Astrocyte (in vitro differentiated cells and primary cell): ENCODE results near the gene VPS11. TPM values are rescaled to one million over a fixed set of nuclear protein-coding genes. Genes with fewer than 3 reads are reported as not detected.
A peak's percentile ranks its signal among the peaks of the same experiment; 100 is the strongest.

Source experiments
- DNase-seq: peaks from one replicate; pipeline ENCODE4 v3.0.0-alpha.2; 2010; ENCODE audit warnings: low read depth
- FAIRE-seq: peaks from 2 replicates; lab custom pipeline; 2011; peaks lifted over from hg19 to GRCh38; lab: Jason Lieb, UNC
- H2AFZ ChIP-seq: 2 replicates; pipeline ENCODE4 v1.6.0; 2012; ENCODE audit warnings: low read depth, low read length, inconsistent platforms
- H3K27ac ChIP-seq: 2 replicates; pipeline ENCODE4 v1.5.1; 2011; ENCODE audit warnings: low read depth, low read length, inconsistent platforms
- H3K27me3 ChIP-seq: 2 replicates; pipeline ENCODE4 v1.6.0; 2011; ENCODE audit warnings: low read length, inconsistent platforms; ENCODE audit not compliant: insufficient read depth
- H3K36me3 ChIP-seq: 2 replicates; pipeline ENCODE4 v1.5.1; 2011; ENCODE audit warnings: low read length, inconsistent platforms; ENCODE audit not compliant: insufficient read depth
- H3K4me1 ChIP-seq: 2 replicates; pipeline ENCODE4 v1.5.1; 2011; ENCODE audit warnings: low read length, inconsistent platforms; ENCODE audit not compliant: insufficient read depth
- H3K4me2 ChIP-seq: 2 replicates; pipeline ENCODE4 v1.6.0; 2012; ENCODE audit warnings: low read length, inconsistent platforms
- H3K4me3 ChIP-seq: 2 replicates; pipeline ENCODE4 v1.5.1; 2011; ENCODE audit warnings: low read depth, mild to moderate bottlenecking, low read length, inconsistent platforms; ENCODE audit not compliant: insufficient read depth
- H3K79me2 ChIP-seq: 2 replicates; pipeline ENCODE4 v1.6.0; 2012; ENCODE audit warnings: mild to moderate bottlenecking, low read length, inconsistent platforms; ENCODE audit not compliant: insufficient read depth
- H3K9ac ChIP-seq: 2 replicates; pipeline ENCODE4 v1.6.0; 2012; ENCODE audit warnings: mild to moderate bottlenecking, low read length, inconsistent platforms
- H3K9me3 ChIP-seq: 2 replicates; pipeline ENCODE4 v1.5.1; 2012; ENCODE audit warnings: low read depth, mild to moderate bottlenecking, low read length, inconsistent platforms; ENCODE audit not compliant: insufficient read depth
- H4K20me1 ChIP-seq: 2 replicates; pipeline ENCODE4 v1.6.0; 2012; ENCODE audit warnings: low read length, inconsistent platforms; ENCODE audit not compliant: insufficient read depth
- H3K27ac Mint-ChIP-seq: one replicate; pipeline ENCODE4 v1.8.0; 2021; ENCODE audit warnings: mild to moderate bottlenecking, mixed read lengths; ENCODE audit not compliant: unreplicated experiment
- H3K27me3 Mint-ChIP-seq: one replicate; pipeline ENCODE4 v1.8.0; 2021; ENCODE audit warnings: low read depth, mixed read lengths; ENCODE audit not compliant: unreplicated experiment
- H3K36me3 Mint-ChIP-seq: one replicate; pipeline ENCODE4 v1.8.0; 2021; ENCODE audit warnings: low read depth, mixed read lengths; ENCODE audit not compliant: unreplicated experiment
- H3K4me1 Mint-ChIP-seq: one replicate; pipeline ENCODE4 v1.8.0; 2021; ENCODE audit warnings: low read depth, mixed read lengths; ENCODE audit not compliant: unreplicated experiment
- H3K4me3 Mint-ChIP-seq: one replicate; pipeline ENCODE4 v1.8.0; 2021; ENCODE audit warnings: mild to moderate bottlenecking, moderate library complexity, mixed read lengths; ENCODE audit not compliant: unreplicated experiment
- H3K9me3 Mint-ChIP-seq: one replicate; pipeline ENCODE4 v1.8.0; 2021; ENCODE audit warnings: mild to moderate bottlenecking, mixed read lengths; ENCODE audit not compliant: unreplicated experiment
- EZH2 ChIP-seq: IDR thresholded peaks from 2 replicates; pipeline ENCODE4 v1.6.1; 2012; ENCODE audit warnings: mild to moderate bottlenecking, low read length, inconsistent platforms; ENCODE audit not compliant: insufficient read depth
- microRNA-seq: library from miRNA; unstranded; fragments of <30 nt; microRNA quantifications from one replicate; pipeline ENCODE4 v1.2.0, GENCODE V29; 2020
- total RNA-seq: library from RNA; stranded (reverse); gene quantifications from 2 replicates; pipeline ENCODE4 v1.2.1, GENCODE V29; 2021
- TF ChIP-seq, protein P1 (sequence below): IDR thresholded peaks from 2 replicates; pipeline ENCODE4 v1.5.1; 2011; ENCODE audit warnings: low read depth, mild to moderate bottlenecking, inconsistent platforms, low read length, moderate library complexity; ENCODE audit not compliant: insufficient read depth

Gene VPS11
- total RNA-seq, 1 donor from 2014 or later: 24.0 TPM

DNA sequence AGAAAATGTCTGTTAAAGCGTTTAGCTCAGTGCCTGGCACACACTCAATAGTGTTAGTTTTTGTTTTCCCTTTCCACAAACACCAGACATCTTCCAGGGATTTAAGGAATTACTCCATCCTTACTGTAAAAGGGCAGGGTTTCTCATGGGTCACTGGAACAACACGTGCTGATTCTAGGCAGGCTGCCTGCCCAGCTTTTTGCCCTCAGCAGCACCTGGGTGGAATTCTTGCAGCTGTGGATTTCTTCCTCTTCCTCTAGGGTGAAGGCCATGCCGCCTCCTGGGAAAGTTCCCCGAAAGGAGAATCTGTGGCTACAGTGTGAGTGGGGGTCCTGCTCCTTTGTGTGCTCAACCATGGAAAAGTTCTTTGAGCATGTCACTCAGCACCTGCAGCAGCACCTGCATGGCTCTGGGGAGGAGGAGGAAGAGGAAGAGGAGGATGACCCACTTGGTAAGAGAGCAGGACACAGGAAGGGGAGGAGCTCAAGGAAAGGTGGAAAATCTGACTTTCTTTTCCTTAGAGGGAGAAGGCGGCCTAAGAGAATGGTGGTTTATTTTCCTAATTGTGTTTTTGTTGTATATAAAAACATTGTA, 59.2 kb downstream of the VPS11 start:
- peaks cover 13% of the 10 kb centered on the region for H3K36me3 ChIP-seq
- H3K79me2 ChIP-seq: peaks cover 27% of the 10 kb centered on the region
- H3K4me1 Mint-ChIP-seq: peaks cover 18% of the 10 kb centered on the region
- H3K4me2 ChIP-seq: no peak overlapping the region
- H3K4me3 Mint-ChIP-seq: no peak overlapping the region
- H3K27ac ChIP-seq: no peak overlapping the region
- TF ChIP-seq, protein P1, sequence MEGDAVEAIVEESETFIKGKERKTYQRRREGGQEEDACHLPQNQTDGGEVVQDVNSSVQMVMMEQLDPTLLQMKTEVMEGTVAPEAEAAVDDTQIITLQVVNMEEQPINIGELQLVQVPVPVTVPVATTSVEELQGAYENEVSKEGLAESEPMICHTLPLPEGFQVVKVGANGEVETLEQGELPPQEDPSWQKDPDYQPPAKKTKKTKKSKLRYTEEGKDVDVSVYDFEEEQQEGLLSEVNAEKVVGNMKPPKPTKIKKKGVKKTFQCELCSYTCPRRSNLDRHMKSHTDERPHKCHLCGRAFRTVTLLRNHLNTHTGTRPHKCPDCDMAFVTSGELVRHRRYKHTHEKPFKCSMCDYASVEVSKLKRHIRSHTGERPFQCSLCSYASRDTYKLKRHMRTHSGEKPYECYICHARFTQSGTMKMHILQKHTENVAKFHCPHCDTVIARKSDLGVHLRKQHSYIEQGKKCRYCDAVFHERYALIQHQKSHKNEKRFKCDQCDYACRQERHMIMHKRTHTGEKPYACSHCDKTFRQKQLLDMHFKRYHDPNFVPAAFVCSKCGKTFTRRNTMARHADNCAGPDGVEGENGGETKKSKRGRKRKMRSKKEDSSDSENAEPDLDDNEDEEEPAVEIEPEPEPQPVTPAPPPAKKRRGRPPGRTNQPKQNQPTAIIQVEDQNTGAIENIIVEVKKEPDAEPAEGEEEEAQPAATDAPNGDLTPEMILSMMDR: no peak
- no peak for TF ChIP-seq EZH2
- peaks cover 19% of the 10 kb centered on the region for H3K36me3 Mint-ChIP-seq
- H4K20me1 ChIP-seq: peaks cover 20% of the 10 kb centered on the region
- H3K4me1 ChIP-seq: peaks cover 7% of the 10 kb centered on the region
- DNase-seq: no peak
- H2AFZ ChIP-seq: no peak overlapping the region
- H3K27ac Mint-ChIP-seq: no peak overlapping the region
- no peaks in the 10 kb centered on the region for H3K9me3 ChIP-seq
- H3K27me3 Mint-ChIP-seq: no peaks in the 10 kb centered on the region
- FAIRE-seq: no peak
- no peak overlapping the region for H3K9ac ChIP-seq
- H3K9me3 Mint-ChIP-seq: no peaks in the 10 kb centered on the region
- no peak overlapping the region for H3K4me3 ChIP-seq
- H3K27me3 ChIP-seq: no peaks in the 10 kb centered on the region

DNA sequence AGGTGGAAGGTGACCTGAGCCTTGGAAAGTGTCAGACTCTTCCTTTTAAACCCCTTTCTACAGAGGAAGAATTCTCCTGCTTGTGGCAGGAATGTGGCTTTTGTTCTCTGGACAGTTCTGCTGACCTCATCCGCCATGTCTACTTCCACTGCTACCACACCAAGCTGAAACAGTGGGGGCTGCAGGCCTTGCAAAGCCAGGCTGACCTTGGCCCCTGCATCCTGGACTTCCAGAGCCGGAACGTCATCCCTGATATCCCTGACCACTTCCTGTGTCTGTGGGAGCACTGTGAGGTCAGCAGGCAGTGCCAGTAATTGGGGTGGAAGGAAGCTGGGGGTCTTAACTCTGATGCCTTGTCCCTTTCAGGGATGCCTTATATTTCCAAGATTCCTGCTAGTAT, 63.0 kb downstream of the VPS11 start:
- H3K4me3 Mint-ChIP-seq: peak overlapping the region; percentile 50
- no peak overlapping the region for H3K4me3 ChIP-seq
- no peak overlapping the region for H2AFZ ChIP-seq
- no peak for TF ChIP-seq EZH2
- TF ChIP-seq, protein P1: no peak
- H3K36me3 Mint-ChIP-seq: peaks cover 36% of the 10 kb centered on the region
- H4K20me1 ChIP-seq: peaks cover 13% of the 10 kb centered on the region
- peak overlapping the region; percentile 83 for H3K27ac Mint-ChIP-seq
- DNase-seq (peak; percentile 21), FAIRE-seq (no peak)
- H3K9me3 Mint-ChIP-seq: no peaks in the 10 kb centered on the region
- H3K27ac ChIP-seq: no peak overlapping the region
- H3K79me2 ChIP-seq: peaks cover 2% of the 10 kb centered on the region
- no peaks in the 10 kb centered on the region for H3K9me3 ChIP-seq
- peaks cover 20% of the 10 kb centered on the region for H3K36me3 ChIP-seq
- no peaks in the 10 kb centered on the region for H3K27me3 Mint-ChIP-seq
- H3K4me1 ChIP-seq: no peaks in the 10 kb centered on the region
- no peak overlapping the region for H3K9ac ChIP-seq
- peaks cover 13% of the 10 kb centered on the region for H3K4me1 Mint-ChIP-seq
- H3K4me2 ChIP-seq: peak overlapping the region; percentile 39
- no peaks in the 10 kb centered on the region for H3K27me3 ChIP-seq

Small RNAs within 50 kb of the gene (microRNA-seq; reads per million reads assigned to microRNA genes)
- gene MIR3656: not detected

Other genes starting within 250 kb of the VPS11 start
- gene CXCR5, start 183.9 kb upstream of the VPS11 start, total RNA-seq: 0.07 and 0.12 TPM in 2 replicates
- gene BCL9L, start 141.9 kb upstream of the VPS11 start, total RNA-seq: 128 and 138 TPM in 2 replicates
- 0.43 TPM in 1 of 2 replicates, not detected in the other for gene UPK2, start 111.5 kb upstream of the VPS11 start, total RNA-seq
- gene FOXR1, start 96.1 kb upstream of the VPS11 start, total RNA-seq: not detected in 2 replicates
- gene CENATAC, start 69.7 kb upstream of the VPS11 start, total RNA-seq: 15.6 and 25.4 TPM in 2 replicates
- gene RPS25, start 49.5 kb upstream of the VPS11 start, total RNA-seq: 643 and 750 TPM in 2 replicates
- gene TRAPPC4, start 49.1 kb upstream of the VPS11 start, total RNA-seq: 88.3 and 88.6 TPM in 2 replicates
- gene SLC37A4, start 36.9 kb upstream of the VPS11 start, total RNA-seq: 8.7 and 11.7 TPM in 2 replicates
- 282 and 293 TPM in 2 replicates for gene HYOU1, start 10.6 kb upstream of the VPS11 start, total RNA-seq
- 21.4 and 22.2 TPM in 2 replicates for gene HMBS, start 17.1 kb downstream of the VPS11 start, total RNA-seq
- 44.1 and 47.1 TPM in 2 replicates for gene DPAGT1, start 34.0 kb downstream of the VPS11 start, total RNA-seq
- gene C2CD2L, start 39.5 kb downstream of the VPS11 start, total RNA-seq: 10.9 and 11.1 TPM in 2 replicates
- 22.7 and 27.8 TPM in 2 replicates for gene HINFP, start 53.8 kb downstream of the VPS11 start, total RNA-seq
- 0.55 and 1.5 TPM in 2 replicates for gene ABCG4, start 81.2 kb downstream of the VPS11 start, total RNA-seq
- gene NLRX1, start 100.9 kb downstream of the VPS11 start, total RNA-seq: 6.3 and 9.6 TPM in 2 replicates
- not detected in 2 replicates for gene NHERF4, start 117.7 kb downstream of the VPS11 start, total RNA-seq
- gene CBL, start 138.5 kb downstream of the VPS11 start, total RNA-seq: 45.1 and 46.6 TPM in 2 replicates
- gene MCAM, start 249.3 kb downstream of the VPS11 start, total RNA-seq: 188 and 213 TPM in 2 replicates